Measurements from ENCODE around the gene SYNE3. TPM values are rescaled to one million over a fixed set of nuclear protein-coding genes. Genes with fewer than 3 reads are reported as not detected.

The SYNE3 gene
- total RNA-seq, 3 donors from 2014 or later: 13.5 to 112 (median 22.0) TPM

GRCh38 chr14:95535226-95536021 lies 19.0 kb upstream of the SYNE3 start:
- intact Hi-C loops (cut with DNase I; ENCODE audit: low total_unique reads): no loop called here

DNA sequence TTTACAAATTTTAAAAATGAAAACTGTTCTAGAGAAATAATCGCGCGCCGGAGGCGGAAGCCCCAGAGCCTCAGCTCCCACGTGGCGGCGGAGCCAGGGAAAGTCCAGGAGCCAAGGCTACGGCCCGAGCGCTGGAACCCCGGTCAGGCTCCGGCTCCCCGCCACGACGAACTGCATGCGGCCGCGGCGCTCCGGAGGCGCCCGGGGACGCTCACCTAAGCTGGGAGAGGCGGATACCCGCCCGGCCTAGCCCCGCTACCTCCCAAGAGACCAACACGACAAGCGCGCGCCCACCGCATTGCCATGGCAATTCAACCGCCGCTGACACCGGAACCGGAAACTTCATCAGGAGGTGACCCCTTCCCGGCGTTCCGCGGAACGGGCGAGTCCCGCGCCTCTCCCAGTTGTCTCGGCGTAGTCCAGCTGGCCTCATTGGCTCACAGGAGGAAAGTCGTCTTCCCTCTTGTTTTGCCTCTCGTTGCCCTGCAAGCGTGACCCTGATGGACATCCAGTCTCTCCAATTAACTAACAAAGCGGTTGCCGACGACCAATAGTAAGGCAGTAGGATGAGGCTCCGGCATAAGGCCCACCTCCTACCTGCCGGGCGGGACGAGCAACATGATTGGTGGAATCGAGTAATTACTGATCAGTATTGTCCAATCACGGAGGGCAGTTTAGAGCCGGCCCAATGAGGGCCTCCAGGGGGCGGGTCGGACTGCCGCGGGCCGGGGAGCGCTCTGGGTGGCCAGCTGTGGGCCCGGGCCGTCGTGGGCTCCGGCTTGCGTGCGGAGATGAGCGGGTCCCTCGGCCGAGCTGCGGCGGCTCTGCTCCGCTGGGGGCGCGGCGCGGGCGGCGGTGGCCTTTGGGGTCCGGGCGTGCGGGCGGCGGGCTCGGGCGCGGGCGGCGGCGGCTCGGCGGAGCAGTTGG lies 18.1 kb upstream of the SYNE3 start, which contains the start of gene GLRX5:
TSS of gene GLRX5 (plus strand) at position 752 of the 927 bp plus-strand sequence. CDS start at position 792, 40 bp downstream.
- Histone ChIP-seq H3K27ac (peak within 1 kb of the TSS; percentile 83 to 93), H3K27me3 (no peaks in the 10 kb centered on the region), H3K4me3 (peak within 1 kb of the TSS; percentile 70 to 97 (median 94)), H3K9me3 (no peaks in the 10 kb centered on the region), H3K4me1 (peaks cover 9 to 35% of the 10 kb centered on the region in 2 donors), H3K36me3 (no peaks in the 10 kb centered on the region)
- intact Hi-C loops (cut with DNase I; ENCODE audit: low total_unique reads): loop anchor here (5.0 kb wide), 1 partner anchor 97 kb away; no protein-coding TSS in a partner anchor
- DNase-seq (ENCODE audit: low spot score in 2 of 2): peak; percentile 98 to 100
- peak in 1 of 3 donors; percentile 7 for TF ChIP-seq CTCF (IDR thresholded peaks at IDR 0.05)
- peak; percentile 47 for TF ChIP-seq POLR2A (IDR thresholded peaks at IDR 0.05)
- peak; percentile 89 to 93 (median 93) for TF ChIP-seq POLR2AphosphoS5 (IDR thresholded peaks at IDR 0.05)

More at GRCh38 chr14:95535226-95536021, 19.0 kb upstream of the SYNE3 start:
- TF ChIP-seq CTCF (IDR thresholded peaks at IDR 0.05) (no peak), POLR2A (IDR thresholded peaks at IDR 0.05) (no peak), POLR2AphosphoS5 (IDR thresholded peaks at IDR 0.05) (no peak)
- Histone ChIP-seq H3K27ac (peak overlapping the region; percentile 83 to 93), H3K4me1 (peaks cover 9 to 35% of the 10 kb centered on the region in 2 donors), H3K9me3 (no peaks in the 10 kb centered on the region), H3K36me3 (no peaks in the 10 kb centered on the region), H3K27me3 (no peaks in the 10 kb centered on the region), H3K4me3 (peak overlapping the region; percentile 70 to 97 (median 94))
- peak in 1 of 2 donors; percentile 17 for DNase-seq (ENCODE audit: low spot score in 2 of 2)

- intact Hi-C loops (cut with DNase I; ENCODE audit: low total_unique reads): loop anchor here (5.0 kb wide), 1 partner anchor 97 kb away; no protein-coding TSS in a partner anchor
- TF ChIP-seq CTCF (IDR thresholded peaks at IDR 0.05) (no peak), POLR2A (IDR thresholded peaks at IDR 0.05) (no peak), POLR2AphosphoS5 (IDR thresholded peaks at IDR 0.05) (no peak)
- Histone ChIP-seq H3K9me3 (no peaks in the 10 kb centered on the region), H3K4me1 (peaks cover 9 to 35% of the 10 kb centered on the region in 2 donors), H3K4me3 (peak overlapping the region; percentile 70 to 97 (median 94)), H3K27me3 (no peaks in the 10 kb centered on the region), H3K36me3 (no peaks in the 10 kb centered on the region), H3K27ac (peak overlapping the region; percentile 3 to 93)
- peak in 1 of 2 donors; percentile 18 for DNase-seq (ENCODE audit: low spot score in 2 of 2)
Measured at GRCh38 chr14:95533822-95534221, 17.4 kb upstream of the SYNE3 start.

GRCh38 chr14:95533391-95533821 lies 17.0 kb upstream of the SYNE3 start:
- intact Hi-C loops (cut with DNase I; ENCODE audit: low total_unique reads): loop anchor here (5.0 kb wide), 1 partner anchor 96 kb away; no protein-coding TSS in a partner anchor
- peak in 1 of 2 donors; percentile 15 for DNase-seq (ENCODE audit: low spot score in 2 of 2)

More at GRCh38 chr14:95533391-95533821, 17.0 kb upstream of the SYNE3 start:
- TF ChIP-seq POLR2A (IDR thresholded peaks at IDR 0.05) (no peak), CTCF (IDR thresholded peaks at IDR 0.05) (no peak), POLR2AphosphoS5 (IDR thresholded peaks at IDR 0.05) (no peak)
- Histone ChIP-seq H3K4me3 (peak overlapping the region; percentile 70 to 97 (median 94)), H3K9me3 (no peaks in the 10 kb centered on the region), H3K4me1 (peaks cover 9 to 35% of the 10 kb centered on the region in 2 donors), H3K27me3 (no peaks in the 10 kb centered on the region), H3K27ac (peak overlapping the region; percentile 3 to 93), H3K36me3 (no peaks in the 10 kb centered on the region)

Measured in breast epithelium (tissue), 4 donors.